SU-DHL-6 (cell line): ENCODE measurements around the gene TYRO3.

Experiments
- CTCF ChIP-seq: fragments of 200-600 bp; sonication (generic); IDR thresholded peaks from one replicate; pipeline ENCODE4 v1.5.1; 2017; ENCODE audit warnings: antibody characterized with exemption, mild to moderate bottlenecking, low read length, moderate library complexity; ENCODE audit not compliant: insufficient read depth, poor library complexity, severe bottlenecking
- EZH2phosphoT487 ChIP-seq: fragments of 200-600 bp; sonication (generic), shearing (Covaris generic); conservative IDR thresholded peaks from 2 replicates; pipeline ENCODE4 v1.6.1; 2018; ENCODE audit warnings: mild to moderate bottlenecking, antibody characterized with exemption, low read length, moderate library complexity, mixed read lengths

GRCh38 chr15:41609123-41609522 is 50.1 kb downstream of the TYRO3 start:
- TF ChIP-seq CTCF (no peak), EZH2phosphoT487 (no peak)
